Activated CD8-positive, alpha-beta T cell treated with anti-CD3 and anti-CD28 coated beads for 36 hours (primary cell): ENCODE measurements around the gene ACOT7. TPM values are rescaled to one million over a fixed set of nuclear protein-coding genes. Genes with fewer than 3 reads are reported as not detected.

Experiments
- ATAC-seq: fragments of 200-7000 bp; cut with Tn5 transposase; one replicate; pipeline ENCODE4 v1.10.0; 2021; ENCODE audit warnings: mild to moderate bottlenecking, moderate library complexity
- CTCF ChIA-PET: fragments of 350-600 bp; sonication (Branson Sonifier 250); formaldehyde crosslinking; loops from one replicate; lab custom pipeline; 2021; ENCODE audit warnings: antibody characterized with exemption; lab: Charles Lee
- POLR2A ChIA-PET: fragments of 350-600 bp; sonication (Branson Sonifier 250); formaldehyde crosslinking; loops from one replicate; lab custom pipeline; 2021; ENCODE audit warnings: antibody characterized with exemption; lab: Charles Lee
- DNase-seq: peaks from one replicate; pipeline ENCODE4 v3.0.0-alpha.2; 2020
- H3K27ac Mint-ChIP-seq: one replicate; pipeline ENCODE4 v1.8.0; 2021; ENCODE audit warnings: mild to moderate bottlenecking, mixed read lengths
- H3K27me3 Mint-ChIP-seq: one replicate; pipeline ENCODE4 v1.8.0; 2021; ENCODE audit warnings: mixed read lengths
- H3K36me3 Mint-ChIP-seq: one replicate; pipeline ENCODE4 v1.8.0; 2021; ENCODE audit warnings: low read depth, mixed read lengths
- H3K4me1 Mint-ChIP-seq: one replicate; pipeline ENCODE4 v1.8.0; 2021; ENCODE audit warnings: low read depth, mixed read lengths
- H3K4me3 Mint-ChIP-seq: one replicate; pipeline ENCODE4 v1.8.0; 2021; ENCODE audit warnings: mild to moderate bottlenecking, moderate library complexity, mixed read lengths
- H3K9me3 Mint-ChIP-seq: one replicate; pipeline ENCODE4 v1.8.0; 2021; ENCODE audit warnings: mixed read lengths
- intact Hi-C: fragments of 100-400 bp; cut with micrococcal nuclease; formaldehyde crosslinking; loops from one replicate; pipeline ENCODE4 v1.10.0; 2022
- total RNA-seq, 2 experiments: library from RNA; stranded (reverse); gene quantifications; one replicate each; pipeline ENCODE4 v1.2.3, GENCODE V29; 2021
- TF ChIP-seq, protein P1 (sequence below): fragments of 200-600 bp; IDR thresholded peaks from one replicate; pipeline ENCODE4 v1.8.0; 2022; ENCODE audit warnings: antibody characterized with exemption, mild to moderate bottlenecking

Gene ACOT7
- total RNA-seq, 2 experiments from 2014 or later, result 80.4 to 86.7 TPM

DNA sequence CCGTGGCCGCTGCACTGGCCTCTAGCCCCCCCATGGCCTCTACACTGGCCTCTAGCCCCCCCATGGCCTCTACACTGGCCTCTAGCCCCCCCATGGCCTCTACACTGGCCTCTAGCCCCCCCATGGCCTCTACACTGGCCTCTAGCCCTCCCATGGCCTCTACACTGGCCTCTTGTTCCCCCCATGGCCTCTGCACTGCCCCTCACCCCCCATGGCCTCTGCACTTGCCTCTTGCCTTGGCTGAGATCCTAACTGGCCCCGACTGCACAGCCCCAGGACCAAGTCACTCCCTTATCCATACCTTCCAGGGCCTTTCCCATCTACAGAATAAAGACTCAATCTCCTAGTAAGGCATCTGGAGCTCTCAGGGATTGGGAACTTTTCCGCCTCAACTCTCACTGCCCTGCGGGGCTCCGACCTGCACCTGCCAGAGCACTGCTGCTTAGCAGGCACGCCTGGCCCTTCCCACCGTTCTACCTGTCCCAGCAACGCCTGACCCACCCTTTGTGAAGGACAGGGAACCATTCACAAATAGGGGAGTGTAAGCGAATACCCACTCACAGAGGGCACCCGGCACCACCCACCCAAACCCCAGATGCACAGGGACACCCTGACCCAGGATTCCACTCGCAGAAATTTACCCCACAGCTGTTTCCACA is 38.8 kb downstream of the ACOT7 start:
- ATAC-seq (no peak), DNase-seq (no peak)
- Mint-ChIP-seq H3K4me3 (no peak overlapping the region), H3K36me3 (no peaks in the 10 kb centered on the region), H3K9me3 (no peaks in the 10 kb centered on the region), H3K4me1 (peaks cover 19% of the 10 kb centered on the region), H3K27me3 (no peaks in the 10 kb centered on the region), H3K27ac (no peak overlapping the region)
- POLR2A ChIA-PET, result no interaction called here
- intact Hi-C loops, result loop anchor here (5.0 kb wide), 1 partner anchor 38 kb away; the partner anchor contains the start of gene ACOT7
- CTCF ChIA-PET, result interaction anchor here (1.4 to 1.7 kb wide), 2 partner anchors 8 to 50 kb away, joined by 4 to 9 read pairs; no protein-coding TSS in a partner anchor
- TF ChIP-seq, protein P1, sequence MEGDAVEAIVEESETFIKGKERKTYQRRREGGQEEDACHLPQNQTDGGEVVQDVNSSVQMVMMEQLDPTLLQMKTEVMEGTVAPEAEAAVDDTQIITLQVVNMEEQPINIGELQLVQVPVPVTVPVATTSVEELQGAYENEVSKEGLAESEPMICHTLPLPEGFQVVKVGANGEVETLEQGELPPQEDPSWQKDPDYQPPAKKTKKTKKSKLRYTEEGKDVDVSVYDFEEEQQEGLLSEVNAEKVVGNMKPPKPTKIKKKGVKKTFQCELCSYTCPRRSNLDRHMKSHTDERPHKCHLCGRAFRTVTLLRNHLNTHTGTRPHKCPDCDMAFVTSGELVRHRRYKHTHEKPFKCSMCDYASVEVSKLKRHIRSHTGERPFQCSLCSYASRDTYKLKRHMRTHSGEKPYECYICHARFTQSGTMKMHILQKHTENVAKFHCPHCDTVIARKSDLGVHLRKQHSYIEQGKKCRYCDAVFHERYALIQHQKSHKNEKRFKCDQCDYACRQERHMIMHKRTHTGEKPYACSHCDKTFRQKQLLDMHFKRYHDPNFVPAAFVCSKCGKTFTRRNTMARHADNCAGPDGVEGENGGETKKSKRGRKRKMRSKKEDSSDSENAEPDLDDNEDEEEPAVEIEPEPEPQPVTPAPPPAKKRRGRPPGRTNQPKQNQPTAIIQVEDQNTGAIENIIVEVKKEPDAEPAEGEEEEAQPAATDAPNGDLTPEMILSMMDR, result no peak

DNA sequence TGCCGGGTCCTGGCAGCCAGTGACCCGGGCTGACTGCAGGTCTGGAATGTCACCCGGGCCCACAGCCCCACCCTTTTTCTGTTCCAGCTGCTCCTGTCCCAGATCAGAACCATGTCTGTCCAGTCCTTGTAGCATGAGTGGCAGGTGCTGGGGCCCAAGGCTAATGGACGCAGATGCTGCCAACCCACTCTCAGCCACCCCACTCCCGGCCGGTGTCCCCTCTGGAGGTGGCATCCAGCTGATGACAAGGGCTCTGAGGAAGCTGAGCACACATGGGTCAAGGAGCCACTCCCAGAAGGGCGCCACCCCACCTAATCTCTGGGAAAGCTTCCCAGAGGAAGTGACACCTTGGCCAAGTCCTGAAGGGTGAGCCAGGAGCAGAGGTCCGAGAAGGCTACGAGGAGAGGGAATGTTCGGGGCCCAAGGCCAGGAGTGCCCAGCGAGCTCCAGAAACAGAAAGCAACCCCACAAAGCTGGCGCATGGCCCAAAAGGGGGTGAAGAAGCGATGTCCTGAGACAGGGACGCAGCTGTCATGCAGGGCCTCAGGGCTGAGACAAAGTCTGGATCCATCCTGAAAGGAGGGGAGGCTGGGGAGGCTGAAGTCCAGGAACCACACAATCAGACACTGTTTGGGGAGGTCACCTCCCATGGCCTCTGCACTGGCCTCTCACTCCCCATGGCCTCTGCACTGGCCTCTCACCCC is 39.5 kb downstream of the ACOT7 start:
- H3K4me3 Mint-ChIP-seq, result no peak overlapping the region
- TF ChIP-seq, protein P1, result no peak
- H3K27ac Mint-ChIP-seq, result no peak overlapping the region
- ChIA-PET POLR2A (no interaction called here), CTCF (interaction anchor here (1.0 to 1.7 kb wide), 3 partner anchors 9 to 84 kb away, joined by 3 to 9 read pairs (median 4); no protein-coding TSS in a partner anchor)
- no peaks in the 10 kb centered on the region for H3K9me3 Mint-ChIP-seq
- no peak for DNase-seq
- peaks cover 17% of the 10 kb centered on the region for H3K4me1 Mint-ChIP-seq
- no peak for ATAC-seq
- H3K27me3 Mint-ChIP-seq, result no peaks in the 10 kb centered on the region
- intact Hi-C loops, result no loop called here
- no peaks in the 10 kb centered on the region for H3K36me3 Mint-ChIP-seq

DNA sequence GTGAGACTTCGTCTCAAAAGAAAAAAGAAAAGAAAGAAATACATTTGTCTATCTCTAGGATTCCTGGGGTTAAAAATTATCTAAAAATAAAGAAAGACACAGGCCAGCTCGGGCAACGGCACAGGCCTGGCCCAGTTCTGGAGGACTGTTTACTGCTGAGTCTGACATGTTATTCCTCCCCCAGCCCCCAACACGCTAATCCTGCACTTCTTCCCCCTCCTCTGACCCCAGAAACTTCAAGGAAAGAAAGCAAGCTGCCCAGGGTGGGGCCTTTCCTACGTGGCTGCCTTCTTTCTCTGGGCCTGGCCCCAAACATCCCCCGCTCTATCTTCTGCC is 40.0 kb downstream of the ACOT7 start:
- Mint-ChIP-seq H3K4me3 (no peak overlapping the region), H3K4me1 (peaks cover 17% of the 10 kb centered on the region), H3K27ac (no peak overlapping the region), H3K36me3 (no peaks in the 10 kb centered on the region), H3K27me3 (no peaks in the 10 kb centered on the region), H3K9me3 (no peaks in the 10 kb centered on the region)
- CTCF ChIA-PET, result interaction anchor here (1.0 to 1.7 kb wide), 3 partner anchors 10 to 84 kb away, joined by 3 to 9 read pairs (median 4); no protein-coding TSS in a partner anchor
- TF ChIP-seq, protein P1, result no peak
- POLR2A ChIA-PET, result no interaction called here
- intact Hi-C loops, result no loop called here
- ATAC-seq (no peak), DNase-seq (no peak)

GRCh38 chr1:6352138-6352563 is 41.4 kb downstream of the ACOT7 start:
- no peak for DNase-seq
- Mint-ChIP-seq H3K27me3 (no peaks in the 10 kb centered on the region), H3K4me3 (no peak overlapping the region), H3K36me3 (peaks cover 5% of the 10 kb centered on the region), H3K27ac (no peak overlapping the region), H3K4me1 (peaks cover 18% of the 10 kb centered on the region), H3K9me3 (no peaks in the 10 kb centered on the region)
- no peak for ATAC-seq
- intact Hi-C loops, result no loop called here
- CTCF ChIA-PET, result interaction anchor here (0.7 to 1.8 kb wide), 2 partner anchors 10 to 106 kb away, joined by 3 to 4 read pairs; no protein-coding TSS in a partner anchor
- TF ChIP-seq, protein P1, result no peak
- POLR2A ChIA-PET, result no interaction called here
